HepG2 (cell line): ENCODE results near the gene DHRS1. TPM values are rescaled to one million over a fixed set of nuclear protein-coding genes. Genes with fewer than 3 reads are reported as not detected.

Experiments used
- ARID4A ChIP-seq: sonication (generic); formaldehyde crosslinking; IDR thresholded peaks from 2 replicates; pipeline ENCODE4 v1.5.0; 2020; ENCODE audit warnings: mild to moderate bottlenecking, missing genetic modification reagents, borderline replicate concordance
- BCL6 ChIP-seq: IDR thresholded peaks from 2 replicates; pipeline ENCODE4 v1.6.1; 2016; ENCODE audit warnings: missing genetic modification reagents, missing compliant biosample characterization
- BRD4 ChIP-seq: sonication (generic); formaldehyde crosslinking; IDR thresholded peaks from 2 replicates; pipeline ENCODE4 v1.4.0; 2020; ENCODE audit warnings: missing genetic modification reagents
- CTCF ChIP-seq: sonication (generic); formaldehyde crosslinking; IDR thresholded peaks from 2 replicates; pipeline ENCODE4 v1.5.0; 2020; ENCODE audit warnings: mild to moderate bottlenecking, missing genetic modification reagents, moderate library complexity
- ELK4 ChIP-seq: sonication (generic); formaldehyde crosslinking; IDR thresholded peaks from 2 replicates; pipeline ENCODE4 v1.9.0; 2021; ENCODE audit warnings: missing genetic modification reagents, borderline replicate concordance
- KDM6A ChIP-seq: IDR thresholded peaks from 2 replicates; pipeline ENCODE4 v1.6.1; 2016; ENCODE audit warnings: low read depth
- PBX2 ChIP-seq: IDR thresholded peaks from 2 replicates; pipeline ENCODE4 v1.6.1; 2016; ENCODE audit warnings: control low read depth
- PCBP2 ChIP-seq: fragments of 200-400 bp; formaldehyde crosslinking; optimal IDR thresholded peaks from 2 replicates; pipeline ENCODE3; 2018; ENCODE audit warnings: low read length, low read depth; ENCODE audit not compliant: poor library complexity, severe bottlenecking
- PRPF4 ChIP-seq: fragments of 200-400 bp; formaldehyde crosslinking; IDR thresholded peaks from 2 replicates; pipeline ENCODE4 v1.6.1; 2016; ENCODE audit warnings: low read length, low read depth; ENCODE audit not compliant: poor library complexity, severe bottlenecking
- ZNF276 ChIP-seq: sonication (generic); formaldehyde crosslinking; IDR thresholded peaks from 2 replicates; pipeline ENCODE4 v1.4.0; 2020; ENCODE audit warnings: mild to moderate bottlenecking, low read depth, missing genetic modification reagents
- ZNF441 ChIP-seq: sonication (generic); formaldehyde crosslinking; IDR thresholded peaks from 2 replicates; pipeline ENCODE4 v1.7.0; 2021; ENCODE audit warnings: missing genetic modification reagents, borderline replicate concordance
- ZNF607 ChIP-seq: sonication (generic); formaldehyde crosslinking; IDR thresholded peaks from 2 replicates; pipeline ENCODE4 v1.5.1; 2020; ENCODE audit warnings: missing genetic modification reagents, mild to moderate bottlenecking, borderline replicate concordance
- ZNF670 ChIP-seq: sonication (generic); formaldehyde crosslinking; IDR thresholded peaks from 2 replicates; pipeline ENCODE4 v1.8.0; 2022; ENCODE audit warnings: mild to moderate bottlenecking, missing genetic modification reagents, borderline replicate concordance
- ZNF792 ChIP-seq: IDR thresholded peaks from 2 replicates; pipeline ENCODE4 v1.6.1; 2016
- ZNF800 ChIP-seq: sonication (generic); formaldehyde crosslinking; IDR thresholded peaks from 2 replicates; pipeline ENCODE4 v1.4.0; 2020; ENCODE audit warnings: missing genetic modification reagents
- polyA plus RNA-seq, 8 experiments: library from polyadenylated mRNA; depleted of rRNA in 3 of 8; stranded (reverse) in 7 of 8; unstranded in 1 of 8; fragments of >200 nt; fragmentation: Illumina TruSeq in 4 of 8; extraction: Trizol in 4 of 8; gene quantifications; 2 replicates each; pipeline versions ENCODE4 v1.2.1 to v1.2.3, GENCODE V29; 2011 to 2016; ENCODE audit warnings: low read depth in 4 of 8, missing spikeins in 1 of 8, mixed read lengths in 1 of 8; ENCODE audit not compliant: insufficient read depth in 1 of 8
- total RNA-seq, 5 experiments: library from RNA; depleted of rRNA; stranded (reverse); fragments of >200 nt; fragmentation: Illumina TruSeq; extraction: Trizol; gene quantifications; 2 replicates each; pipeline ENCODE4 v1.2.3, GENCODE V29; 2016; ENCODE audit warnings: low read depth in 1 of 5

The DHRS1 gene
- total and polyA plus RNA-seq, 2 of the 13 experiments (the other 11 are each of a cell fraction or from before 2014, with no cell fraction given) = 49.8 to 60.8 TPM

GRCh38 chr14:24299255-24300191, at the start of gene DHRS1, which contains the start of gene NOP9 (continued):
- TF ChIP-seq ARID4A = peak; percentile 100
- TF ChIP-seq CTCF (CRISPR knock-in tag) = peak; percentile 53
- no peak; the same call in 1 of the 2 replicates for TF ChIP-seq ZNF607
- peak; percentile 92; the same call in 1 of the 2 replicates for TF ChIP-seq ZNF670 (CRISPR knock-in tag)
- peak; percentile 14; the same call in 1 of the 2 replicates for TF ChIP-seq PBX2 (CRISPR knock-in tag)
- 0 out of 2 replicates have a peak, but pooled peaks have one; percentile 11 for TF ChIP-seq KDM6A
- TF ChIP-seq BRD4 (CRISPR knock-in tag) = peak; percentile 95
- TF ChIP-seq BCL6 = peak; percentile 61
- no peak for TF ChIP-seq PCBP2
- TF ChIP-seq ZNF276 = peak; percentile 83; the same call in 1 of the 2 replicates
- peak; percentile 91 for TF ChIP-seq ELK4 (CRISPR knock-in tag)
- peak; percentile 96 for TF ChIP-seq ZNF800
- no peak for TF ChIP-seq PRPF4
- no peak for TF ChIP-seq ZNF792 (CRISPR knock-in tag)
- no peak; the same call in none of the 2 replicates for TF ChIP-seq ZNF441 (CRISPR knock-in tag)
